ENCODE measurements around the gene SUN2. TPM values are rescaled to one million over a fixed set of nuclear protein-coding genes. Genes with fewer than 3 reads are reported as not detected.

The SUN2 gene
- total and polyA plus RNA-seq, 10 of the 15 experiments (the other 5 are each of a cell fraction or from before 2014, with no cell fraction given), result 0.18 to 107 (median 35.9) TPM

GRCh38 chr22:38796262-38796957 is 40.6 kb upstream of the SUN2 start:
- ChIA-PET POLR2A (no interaction called here), RAD21 (ENCODE audit: unreplicated experiment) (no interaction called here), CTCF (no interaction called here), SMC1A (ENCODE audit: uncharacterized antibody, unreplicated experiment) (no interaction called here)
- TF ChIP-seq ZNF207 (IDR thresholded peaks at IDR 0.05; ENCODE audit: borderline replicate concordance) (no peak), HDGF (IDR thresholded peaks at IDR 0.05) (no peak), TCF3 (IDR thresholded peaks at IDR 0.05; ENCODE audit: borderline replicate concordance, insufficient read depth, low read depth, low read length) (no peak), TAF1 (IDR thresholded peaks at IDR 0.05; ENCODE audit: borderline replicate concordance, low read depth, low read length) (no peak), WRNIP1 (IDR thresholded peaks at IDR 0.05; ENCODE audit: borderline replicate concordance, low read depth, low read length) (no peak), SUZ12 (IDR thresholded peaks at IDR 0.05; ENCODE audit: unreplicated experiment) (no peak), HDAC2 (IDR thresholded peaks at IDR 0.05) (no peak), POU2F2 (IDR thresholded peaks at IDR 0.05; ENCODE audit: borderline replicate concordance, low read depth, low read length) (no peak), SUPT20H (IDR thresholded peaks at IDR 0.05; ENCODE audit: borderline replicate concordance, control insufficient read depth, low read depth, low read length) (no peak), LARP7 (IDR thresholded peaks at IDR 0.05) (no peak), CHD2 (IDR thresholded peaks at IDR 0.05; ENCODE audit: borderline replicate concordance, low read depth, low read length) (no peak)
- DNase-seq (ENCODE audit: low read depth, low spot score), result no peak
- no peak for ATAC-seq
- no peak overlapping the region for H3K9ac ChIP-seq (ENCODE audit: control insufficient read depth, insufficient read depth, low read length)
- peaks cover 0 to 2% of the 10 kb centered on the region in 2 experiments; a peak in 1 of 4 replicates for H3K27me3 ChIP-seq (replicated peaks in 1 of 2; ENCODE audit: control insufficient read depth in 2 of 2, insufficient read depth in 2 of 2, low read length in 1 of 2)
- no peak for FAIRE-seq
- H3K79me2 ChIP-seq (ENCODE audit: control insufficient read depth, insufficient read depth, low read length), result no peaks in the 10 kb centered on the region
- H2AFZ ChIP-seq (ENCODE audit: control insufficient read depth, low read depth, low read length), result no peak overlapping the region
- H3K9me3 ChIP-seq (replicated peaks; ENCODE audit: control insufficient read depth, insufficient read depth, low read length), result no peaks in the 10 kb centered on the region; the same call in 2 of the 3 replicates
- 33% methylated on average over 12 of the region's 12 CpGs for WGBS (ENCODE audit: insufficient coverage, insufficient replicate concordance, low lambda C conversion rate, missing lambda C conversion rate)
- 0 out of 2 replicates have a peak, but pooled peaks cover 3% of the 10 kb centered on the region for H3K4me1 ChIP-seq (ENCODE audit: control insufficient read depth, insufficient read depth, low read length)
- BruUV-seq (replicated peaks), result no TSS peak
- no peak overlapping the region for H3K27ac ChIP-seq (ENCODE audit: control insufficient read depth, insufficient read depth)
- no peaks in the 10 kb centered on the region for H4K20me1 ChIP-seq (ENCODE audit: control insufficient read depth, insufficient read depth)
- in situ Hi-C loops (cut with MboI), result no loop called here
- no peaks in the 10 kb centered on the region for H3K36me3 ChIP-seq (ENCODE audit: control insufficient read depth in 2 of 2, insufficient read depth in 2 of 2, low read length in 1 of 2)
- H3K4me2 ChIP-seq (ENCODE audit: control insufficient read depth, insufficient read depth), result no peak overlapping the region
- no peak overlapping the region for H3K4me3 ChIP-seq
- intact Hi-C loops (cut with micrococcal nuclease; ENCODE audit: unreplicated experiment), result no loop called here

All from GM12878 (cell line).